HG03025 (cell line): Measurements from ENCODE around the gene NDUFAB1.
A peak's percentile ranks its signal among the peaks of the same experiment; 100 is the strongest.
"Not testable (repeated sequence)": the region's sequence is repeated elsewhere in the genome, so short reads cannot be mapped to it uniquely, and the experiment has no call there.

ENCODE experiments used
- ATAC-seq: cut with Tn5 transposase; IDR thresholded peaks from one replicate; pipeline ENCODE4 v1.9.1; 2021; ENCODE audit warnings: mild to moderate bottlenecking, moderate library complexity; ENCODE audit not compliant: unreplicated experiment, low FRiP score

NDUFAB1 gene

DNA sequence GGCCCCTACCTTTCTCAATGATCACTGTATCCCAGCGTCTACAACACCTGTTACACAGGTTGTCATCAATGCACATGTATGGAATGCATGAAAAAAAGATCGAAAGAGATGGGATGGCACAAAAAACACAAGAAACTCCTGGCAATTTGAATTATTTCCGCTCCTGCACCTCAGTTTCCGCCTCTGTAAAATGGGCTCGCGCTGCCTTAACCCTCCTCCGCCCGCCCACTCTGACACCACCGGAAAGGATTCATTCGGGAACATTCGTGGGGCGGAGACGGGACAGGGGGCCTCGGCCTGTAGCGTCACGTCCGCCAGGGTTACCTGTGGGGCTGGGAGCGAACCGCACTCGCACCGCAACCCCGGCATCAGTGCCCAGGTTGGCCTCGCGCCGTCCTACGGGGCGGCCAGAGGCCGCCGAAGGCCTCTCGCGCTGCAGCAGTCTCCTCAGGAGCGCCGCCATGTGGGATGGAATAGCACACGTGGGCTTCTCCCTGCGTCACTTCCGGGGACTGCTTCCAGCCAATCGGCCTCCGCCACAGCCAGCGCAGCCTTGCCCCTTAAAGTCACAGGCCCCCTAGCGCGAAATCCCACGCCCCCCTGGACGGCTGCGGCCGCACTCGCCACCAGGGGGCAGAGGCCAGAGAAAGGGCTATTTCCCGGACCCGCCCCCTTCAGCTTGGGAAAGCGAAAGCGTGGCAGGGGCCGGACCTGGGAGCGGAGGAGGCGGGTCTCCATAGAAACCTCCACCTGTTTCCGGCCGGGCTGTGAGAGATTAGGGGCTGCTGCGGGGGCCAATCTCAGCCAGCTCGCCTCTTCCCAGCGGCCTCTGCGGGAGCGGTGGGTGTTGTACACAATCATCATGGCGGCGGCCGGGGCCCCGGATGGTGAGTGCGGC is 39.0 kb downstream of the NDUFAB1 start, which contains the start of the genes EARS2 and UBFD1:
Gene EARS2, minus strand, starts transcription at position 470 of the 898 bp plus-strand sequence. Its CDS starts 7 bp downstream, at position 463.
Gene UBFD1, plus strand, starts transcription at position 847 of the 898 bp plus-strand sequence. Its CDS starts 16 bp downstream, at position 863.
- ATAC-seq = peak; percentile 91

GRCh38 chr16:23554536-23554935 is 41.6 kb downstream of the NDUFAB1 start:
- no peak for ATAC-seq

- ATAC-seq = no peak
These were observed 44.0 kb downstream of the NDUFAB1 start for GRCh38 chr16:23552161-23552560.

DNA sequence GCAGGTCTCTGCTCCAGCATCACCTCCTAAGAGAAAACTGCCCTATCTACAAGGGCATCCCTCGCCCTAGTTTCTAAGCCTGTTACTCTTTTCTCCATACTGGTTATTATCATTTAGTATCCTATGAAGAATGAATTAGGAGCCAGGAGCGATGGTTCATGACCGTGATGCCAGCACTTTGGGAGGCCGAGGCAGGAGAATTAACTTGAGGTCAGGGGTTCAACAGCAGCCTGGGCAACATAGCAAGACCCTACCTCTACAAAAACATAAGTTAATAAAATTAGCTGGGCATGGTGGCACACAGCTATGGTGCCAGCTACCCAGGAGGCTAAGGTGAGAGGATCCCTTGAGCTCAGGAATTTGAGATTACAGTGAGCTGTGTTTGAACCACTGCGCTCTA is 46.2 kb downstream of the NDUFAB1 start:
- ATAC-seq = no peak

- ATAC-seq = no peak
These were observed 51.7 kb downstream of the NDUFAB1 start for GRCh38 chr16:23544436-23544835.

GRCh38 chr16:23540817-23541178 is 55.3 kb downstream of the NDUFAB1 start:
- not testable (repeated sequence) for ATAC-seq

DNA sequence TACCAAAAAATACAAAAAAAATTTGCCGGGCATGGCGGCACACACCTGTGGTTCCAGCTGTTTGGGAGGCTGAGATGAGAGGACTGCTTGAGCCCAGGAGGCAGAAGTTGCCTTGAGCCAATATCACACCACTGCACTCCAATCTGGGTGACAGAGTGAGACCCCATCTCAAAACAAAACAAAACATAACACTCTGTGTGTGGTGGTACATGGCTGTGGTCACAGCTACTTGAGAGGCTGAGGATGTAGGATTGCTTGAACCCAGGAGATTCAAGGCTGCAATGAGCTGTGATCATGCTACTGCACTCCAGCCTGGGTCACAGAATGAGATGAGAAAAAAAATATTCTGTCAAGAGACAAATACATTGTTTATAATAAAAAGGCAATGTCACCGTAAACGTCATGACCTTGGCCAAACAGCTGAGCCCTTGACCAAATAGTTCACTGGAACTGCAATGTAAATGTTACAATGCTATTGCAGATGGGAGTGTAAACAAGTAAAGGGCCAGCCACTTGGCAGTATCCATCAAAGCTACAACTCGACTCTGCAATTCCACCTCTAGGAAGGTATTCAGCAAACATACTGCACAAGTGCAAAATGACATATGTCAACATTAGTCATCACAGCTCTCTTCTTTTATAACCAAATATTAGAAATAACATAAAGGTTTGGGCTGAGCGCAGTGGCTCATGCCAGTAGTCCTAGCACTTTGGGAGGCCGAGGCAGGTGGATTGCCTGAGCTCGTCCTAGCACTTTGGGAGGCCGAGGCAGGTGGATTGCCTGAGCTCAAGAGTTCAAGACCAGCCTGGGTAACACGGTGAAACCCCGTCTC is 55.9 kb downstream of the NDUFAB1 start:
- ATAC-seq = no peak

- no peak for ATAC-seq
These were observed 57.2 kb downstream of the NDUFAB1 start for GRCh38 chr16:23538919-23539278.

DNA sequence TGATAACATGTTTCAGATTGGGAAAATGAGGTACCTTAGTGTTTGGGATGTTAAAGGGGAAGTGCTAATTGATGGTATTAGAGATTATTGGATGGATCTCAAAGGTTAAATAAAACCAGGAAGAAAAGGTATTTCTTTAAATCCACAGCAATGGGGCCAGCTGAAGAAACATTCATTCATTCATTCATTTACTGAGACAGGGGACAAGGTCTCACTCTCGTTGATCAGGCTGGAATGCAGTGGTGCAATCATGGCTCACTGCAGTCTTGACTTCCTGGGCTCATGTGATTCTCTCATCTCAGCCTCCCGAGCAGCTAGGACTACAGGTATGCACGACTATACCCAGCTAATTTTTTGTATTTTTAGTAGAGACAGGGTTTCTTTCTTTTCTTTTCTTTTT is 58.7 kb downstream of the NDUFAB1 start:
- ATAC-seq = no peak

DNA sequence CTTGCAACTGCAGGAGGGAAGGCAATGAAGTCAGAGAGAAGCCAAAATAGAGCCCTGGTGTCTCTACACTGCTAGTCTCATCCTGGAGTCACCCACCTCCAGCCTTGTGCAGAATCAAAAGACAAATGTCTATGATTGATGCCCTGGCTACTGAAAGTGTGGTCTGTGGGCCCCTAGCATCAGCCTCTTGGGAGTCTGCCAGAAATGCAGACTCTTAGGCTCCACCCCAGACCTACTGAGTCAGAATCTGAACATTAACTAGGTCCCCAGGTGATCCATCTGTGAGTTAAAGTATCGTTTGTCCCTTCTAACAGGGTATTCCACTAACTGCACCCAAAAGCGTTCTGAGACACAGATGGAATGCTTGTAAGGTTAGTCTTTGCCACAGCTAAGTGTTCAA is 60.2 kb downstream of the NDUFAB1 start:
- ATAC-seq = no peak

DNA sequence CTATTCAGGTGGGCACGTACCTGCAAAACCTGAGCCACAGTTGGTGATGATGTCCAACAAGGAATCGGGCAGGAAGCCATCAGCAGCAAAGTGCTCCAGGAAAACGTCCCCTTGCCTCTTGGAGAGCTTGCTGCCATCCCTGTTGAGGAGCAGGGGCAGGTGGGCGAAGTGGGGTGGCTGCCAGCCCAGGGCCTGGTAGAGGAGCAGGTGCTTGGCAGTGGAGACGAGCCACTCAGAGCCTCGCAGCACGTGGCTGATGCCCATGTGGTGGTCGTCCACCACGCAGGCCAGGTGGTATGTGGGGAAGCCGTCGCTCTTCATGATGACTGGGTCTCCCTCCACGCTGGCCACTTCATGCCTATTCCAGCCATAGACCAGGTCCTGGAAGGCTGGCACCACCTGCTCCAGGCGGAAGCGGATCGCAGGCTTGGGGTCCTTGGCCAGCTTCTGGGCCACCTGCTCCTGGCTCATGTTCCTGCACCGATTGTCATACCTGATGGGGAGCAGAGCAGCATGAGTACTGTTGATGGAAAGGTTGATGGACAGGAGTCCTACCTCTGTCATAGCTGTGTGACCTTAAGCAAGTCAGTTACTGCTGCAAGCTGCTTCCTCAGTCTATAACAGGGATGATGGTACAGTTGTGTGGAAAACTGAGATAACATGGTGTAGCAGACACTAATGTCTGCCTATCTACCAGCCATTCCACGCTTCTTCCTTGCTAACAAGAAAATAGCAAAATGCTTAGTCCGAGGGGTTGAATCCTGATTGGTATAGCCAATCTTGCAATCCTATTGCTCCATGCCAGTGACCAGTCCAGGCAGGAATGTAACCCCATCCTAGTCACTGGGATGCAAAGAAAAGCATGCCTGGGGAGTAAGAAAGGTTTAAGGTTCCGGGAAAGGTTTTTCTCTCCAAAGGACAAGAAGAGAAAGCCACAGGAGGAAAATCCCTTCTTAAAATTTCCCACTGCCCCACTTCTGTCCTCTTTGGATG is 61.0 kb downstream of the NDUFAB1 start:
- no peak for ATAC-seq

- ATAC-seq = no peak
These were observed 63.7 kb downstream of the NDUFAB1 start for GRCh38 chr16:23532448-23532847.
